PC-3 (cell line): ENCODE measurements around the gene PLA2G2D. TPM values are rescaled to one million over a fixed set of nuclear protein-coding genes. Genes with fewer than 3 reads are reported as not detected.
"Not testable (repeated sequence)": the region's sequence is repeated elsewhere in the genome, so short reads cannot be mapped to it uniquely, and the experiment has no call there.

Experiments
- ATAC-seq: fragments of 200-7000 bp; cut with Tn5 transposase; 2 replicates; pipeline ENCODE4 v1.9.1; 2020; ENCODE audit warnings: mild to moderate bottlenecking, moderate library complexity
- BruUV-seq: library from RNA; stranded (reverse); fragments of 400-500 nt; replicated peaks from 2 replicates; lab custom pipeline; 2021; lab: Mats Ljungman, UMichigan
- CTCF ChIA-PET: fragments of 300-600 bp; sonication (Branson Sonifier 250); formaldehyde crosslinking; loops from one replicate; lab custom pipeline; 2022; ENCODE audit warnings: antibody characterized with exemption; lab: Charles Lee
- POLR2A ChIA-PET: fragments of 300-600 bp; sonication (Branson Sonifier 250); formaldehyde crosslinking; loops from one replicate; lab custom pipeline; 2022; ENCODE audit warnings: antibody characterized with exemption; ENCODE audit not compliant: unreplicated experiment; lab: Charles Lee
- DNase-seq: peaks from one replicate; pipeline ENCODE4 v3.0.0-alpha.2; 2015
- H2AFZ ChIP-seq: fragments of 300-600 bp; sonication (generic); 2 replicates; pipeline ENCODE4 v1.6.0; 2016; ENCODE audit warnings: antibody characterized with exemption, low read length
- H3F3A ChIP-seq: fragments of 300-600 bp; sonication (generic); one replicate; pipeline ENCODE4 v1.6.0; 2017; ENCODE audit warnings: antibody characterized with exemption, low read length, control low read depth, mild to moderate bottlenecking; ENCODE audit not compliant: unreplicated experiment
- H3K27ac ChIP-seq: fragments of 300-600 bp; sonication (generic); 2 replicates; pipeline ENCODE4 v1.5.1; 2016; ENCODE audit warnings: mild to moderate bottlenecking, low read length
- H3K27me3 ChIP-seq: fragments of 300-600 bp; sonication (generic); 2 replicates; pipeline ENCODE4 v1.6.1; 2016; ENCODE audit warnings: low read length, mixed read lengths
- H3K36me3 ChIP-seq: fragments of 300-600 bp; sonication (generic); 2 replicates; pipeline ENCODE4 v1.6.1; 2016; ENCODE audit warnings: low read depth, mixed run types, low read length, mixed read lengths
- H3K4me1 ChIP-seq: fragments of 300-600 bp; sonication (generic); 2 replicates; pipeline ENCODE4 v1.5.1; 2016; ENCODE audit warnings: low read length; ENCODE audit not compliant: insufficient read depth
- H3K4me2 ChIP-seq: fragments of 300-600 bp; sonication (generic); 2 replicates; pipeline ENCODE4 v1.6.0; 2016; ENCODE audit warnings: low read length
- H3K4me3 ChIP-seq: fragments of 300-600 bp; sonication (generic); 2 replicates; pipeline ENCODE4 v1.5.1; 2016; ENCODE audit warnings: mild to moderate bottlenecking, low read length, mixed read lengths
- H3K79me2 ChIP-seq: fragments of 300-600 bp; sonication (generic); 2 replicates; pipeline ENCODE4 v1.6.1; 2017; ENCODE audit warnings: low read length, mixed read lengths
- H3K9ac ChIP-seq: fragments of 300-600 bp; sonication (generic); 2 replicates; pipeline ENCODE4 v1.6.0; 2016; ENCODE audit warnings: mild to moderate bottlenecking, low read length
- H3K9me2 ChIP-seq: fragments of 300-600 bp; sonication (generic); replicated peaks from 2 replicates; pipeline ENCODE4 v1.6.1; 2016; ENCODE audit warnings: mixed run types, low read length, mixed read lengths
- H3K9me3 ChIP-seq: fragments of 300-600 bp; sonication (generic); 2 replicates; pipeline ENCODE4 v1.6.1; 2016; ENCODE audit warnings: low read length, mixed read lengths
- H4K20me1 ChIP-seq: fragments of 300-600 bp; sonication (generic); 2 replicates; pipeline ENCODE4 v1.6.1; 2016; ENCODE audit warnings: low read length, mixed read lengths
- CTCF ChIP-seq: fragments of 300-600 bp; sonication (generic); conservative IDR thresholded peaks from 2 replicates; pipeline ENCODE4 v1.5.1; 2017; ENCODE audit warnings: antibody characterized with exemption, low read depth, mild to moderate bottlenecking, low read length
- EZH2 ChIP-seq: fragments of 300-600 bp; sonication (generic); IDR thresholded peaks from one replicate; pipeline ENCODE4 v1.6.1; 2017; ENCODE audit warnings: antibody characterized with exemption, mild to moderate bottlenecking, low read length; ENCODE audit not compliant: unreplicated experiment
- EZH2phosphoT487 ChIP-seq: fragments of 300-600 bp; sonication (generic); IDR thresholded peaks from 2 replicates; pipeline ENCODE4 v1.6.1; 2018; ENCODE audit warnings: mild to moderate bottlenecking, antibody characterized with exemption, low read length, borderline replicate concordance
- intact Hi-C: fragments of 100-400 bp; cut with micrococcal nuclease; formaldehyde crosslinking; loops from 2 replicates; pipeline ENCODE4 v1.9.0; 2023
- total RNA-seq: library from RNA; depleted of rRNA; stranded (reverse); fragments of >200 nt; gene quantifications from 2 replicates; pipeline ENCODE4 v1.2.3, GENCODE V29; 2014

Gene PLA2G2D
- total RNA-seq, 1 experiment from 2014 or later: not detected

- ATAC-seq (peak; percentile 62), DNase-seq (peak; percentile 95)
- Histone ChIP-seq H3K9me2 (no peaks in the 10 kb centered on the region), H3K27me3 (no peaks in the 10 kb centered on the region), H4K20me1 (no peaks in the 10 kb centered on the region), H3K9ac (no peak overlapping the region; the same call in 1 of the 2 replicates), H3K79me2 (no peaks in the 10 kb centered on the region), H3K9me3 (no peaks in the 10 kb centered on the region), H2AFZ (no peak overlapping the region), H3K4me3 (no peak overlapping the region), H3K4me2 (peak overlapping the region; percentile 55), H3F3A (no peaks in the 10 kb centered on the region), H3K36me3 (no peaks in the 10 kb centered on the region), H3K27ac (peak overlapping the region; percentile 65), H3K4me1 (peaks cover 41% of the 10 kb centered on the region)
- TF ChIP-seq EZH2: no peak
- TF ChIP-seq CTCF: no peak
- TF ChIP-seq EZH2phosphoT487: no peak
- no TSS peak for BruUV-seq
- intact Hi-C loops: no loop called here
- ChIA-PET POLR2A (no interaction called here), CTCF (no interaction called here)
Observed at GRCh38 chr1:20137055-20137454, 17.7 kb upstream of the PLA2G2D start.

GRCh38 chr1:20136249-20136648 is 16.9 kb upstream of the PLA2G2D start:
- Histone ChIP-seq H4K20me1 (no peaks in the 10 kb centered on the region), H3K79me2 (no peaks in the 10 kb centered on the region), H3K9ac (no peak overlapping the region), H3K9me3 (no peaks in the 10 kb centered on the region), H3K9me2 (no peaks in the 10 kb centered on the region), H3K27ac (no peak overlapping the region), H3K4me3 (no peak overlapping the region), H3F3A (no peaks in the 10 kb centered on the region), H3K4me1 (peaks cover 41% of the 10 kb centered on the region), H3K27me3 (no peaks in the 10 kb centered on the region), H3K4me2 (0 out of 2 replicates have a peak overlapping the region, but pooled peaks have one; percentile 19), H3K36me3 (no peaks in the 10 kb centered on the region), H2AFZ (no peak overlapping the region)
- intact Hi-C loops: no loop called here
- TF ChIP-seq EZH2 (no peak), CTCF (no peak), EZH2phosphoT487 (no peak)
- no peak for ATAC-seq
- ChIA-PET CTCF (no interaction called here), POLR2A (interaction anchor here (0.6 to 0.7 kb wide), 2 partner anchors 12 to 443 kb away, joined by 3 read pairs; no protein-coding TSS in a partner anchor)
- BruUV-seq: no TSS peak
- no peak for DNase-seq

- BruUV-seq: no TSS peak
- Histone ChIP-seq H3K27me3 (no peaks in the 10 kb centered on the region), H3K36me3 (no peaks in the 10 kb centered on the region), H3K27ac (no peak overlapping the region), H3K9ac (no peak overlapping the region), H4K20me1 (no peaks in the 10 kb centered on the region), H3K4me2 (no peak overlapping the region), H3K9me2 (no peaks in the 10 kb centered on the region), H3K79me2 (no peaks in the 10 kb centered on the region), H3K9me3 (no peaks in the 10 kb centered on the region), H3F3A (no peaks in the 10 kb centered on the region), H3K4me1 (peaks cover 35% of the 10 kb centered on the region), H3K4me3 (no peak overlapping the region), H2AFZ (no peak overlapping the region)
- ChIA-PET CTCF (no interaction called here), POLR2A (no interaction called here)
- intact Hi-C loops: no loop called here
- ATAC-seq (no peak), DNase-seq (no peak)
- TF ChIP-seq EZH2phosphoT487 (no peak), CTCF (no peak), EZH2 (no peak)
Observed at GRCh38 chr1:20134995-20135394, 15.7 kb upstream of the PLA2G2D start.

- intact Hi-C loops, H3K27me3 ChIP-seq, H3K4me3 ChIP-seq, H3K36me3 ChIP-seq, H2AFZ ChIP-seq, H3F3A ChIP-seq, H3K9me3 ChIP-seq, H3K9ac ChIP-seq, H3K4me2 ChIP-seq, H3K27ac ChIP-seq, DNase-seq, POLR2A ChIA-PET, H3K79me2 ChIP-seq, H4K20me1 ChIP-seq, H3K4me1 ChIP-seq, ATAC-seq, BruUV-seq, H3K9me2 ChIP-seq, CTCF ChIA-PET: not testable (repeated sequence)
Observed at GRCh38 chr1:20130518-20130917, 11.2 kb upstream of the PLA2G2D start.
